ENCODE results near the gene KIAA0930.

The KIAA0930 gene

DNA sequence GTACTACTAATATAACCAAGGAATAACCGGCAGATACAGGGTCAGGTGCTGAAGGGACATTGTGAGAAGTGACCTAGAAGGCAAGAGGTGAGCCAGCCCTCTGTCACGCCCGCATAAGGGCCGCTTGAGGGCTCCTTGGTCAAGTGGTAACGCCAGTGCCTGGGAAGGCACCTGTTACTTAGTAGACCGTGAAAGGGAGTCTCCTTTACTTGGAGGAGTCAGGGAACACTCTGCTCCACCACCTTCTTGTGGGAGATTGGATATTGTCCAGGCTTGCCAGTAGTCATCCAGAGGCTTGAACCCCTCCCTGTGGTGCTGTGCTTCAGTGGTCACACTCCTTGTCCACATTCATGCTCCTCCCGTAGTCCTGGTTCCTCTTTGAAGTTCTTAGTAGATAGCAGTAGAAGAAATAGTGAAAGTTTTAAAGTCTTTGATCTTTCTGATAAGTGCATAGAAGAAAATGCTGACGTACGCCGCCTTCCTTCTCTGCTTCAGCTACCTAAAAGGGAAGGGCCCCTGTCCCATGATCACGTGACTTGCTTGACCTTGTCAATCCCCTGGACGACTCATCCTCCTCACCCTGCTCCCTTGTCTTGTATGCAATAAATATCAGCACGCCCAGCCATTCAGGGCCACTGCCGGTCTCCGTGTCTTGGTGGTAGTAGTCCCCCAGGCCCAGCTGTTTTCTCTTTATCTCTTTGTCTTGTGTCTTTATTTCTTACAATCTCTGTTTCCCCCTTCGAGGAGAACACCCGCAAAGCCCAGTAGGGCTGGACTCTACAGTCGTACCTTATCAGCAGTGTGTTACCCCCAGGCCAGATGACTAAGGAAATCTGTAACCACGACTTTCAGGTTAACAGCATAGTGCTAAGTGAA is 70.9 kb downstream of the KIAA0930 start:
- no peak for DNase-seq

DNA sequence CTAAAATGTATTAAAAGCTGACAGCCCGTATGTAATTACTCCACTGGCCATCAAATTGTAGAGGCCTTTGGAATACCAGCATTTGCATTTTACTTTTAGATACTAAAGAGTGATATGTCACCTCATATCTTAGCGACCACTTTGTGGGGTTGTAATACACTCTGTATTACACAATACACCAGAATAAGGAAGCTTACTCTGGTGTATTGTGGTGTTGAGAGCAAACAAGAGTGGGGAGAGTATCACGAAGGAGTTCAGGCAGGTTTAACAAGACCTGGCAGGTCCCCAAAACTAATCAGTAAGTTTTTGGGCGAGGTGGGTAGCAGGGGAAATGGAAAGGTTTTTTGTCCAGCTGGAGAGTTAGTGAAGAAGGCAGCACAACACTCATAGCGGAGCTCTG is 73.8 kb downstream of the KIAA0930 start:
- DNase-seq = peak; percentile 63 to 73

DNA sequence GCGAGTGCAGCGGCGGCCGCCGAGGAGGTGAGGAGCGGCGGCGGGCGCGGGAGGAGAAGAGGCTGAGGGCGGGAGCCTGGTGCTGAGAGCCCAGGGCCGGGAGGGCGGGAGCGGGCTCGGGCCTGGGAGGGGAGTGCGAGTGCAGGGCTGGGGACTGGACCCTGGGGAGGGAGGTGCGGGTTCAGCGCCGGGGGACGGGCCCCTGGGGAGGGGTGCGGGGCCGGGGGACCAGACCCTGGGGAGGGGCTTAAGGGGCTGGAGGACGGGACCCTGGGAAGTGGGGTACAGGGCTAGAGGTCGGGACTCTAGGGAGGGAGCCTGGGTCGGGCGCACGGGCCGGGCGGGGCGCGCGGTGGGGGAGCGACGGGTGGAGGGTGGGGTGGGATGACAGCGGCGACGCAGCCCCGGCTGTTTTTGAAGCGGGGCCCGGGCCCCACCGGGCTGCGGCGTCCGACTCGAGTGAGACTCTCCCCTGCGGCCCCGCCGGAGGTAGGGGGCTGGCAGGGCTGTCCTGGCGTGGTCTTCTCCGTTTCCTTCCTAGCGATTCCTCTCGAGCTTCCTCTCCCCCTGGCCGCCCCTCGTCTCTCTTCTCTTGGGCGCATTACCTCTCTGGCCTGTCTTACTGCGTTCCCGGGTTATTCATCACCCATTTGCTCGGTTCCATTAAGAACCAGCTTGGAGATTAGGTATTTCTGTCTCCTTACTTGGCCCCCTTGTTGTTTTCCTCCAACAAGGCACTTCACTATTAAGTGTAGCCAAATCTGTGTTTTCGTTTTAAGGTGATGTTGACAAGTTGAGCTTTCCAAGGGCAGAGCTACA is 76.2 kb downstream of the KIAA0930 start:
- no peak for DNase-seq

DNA sequence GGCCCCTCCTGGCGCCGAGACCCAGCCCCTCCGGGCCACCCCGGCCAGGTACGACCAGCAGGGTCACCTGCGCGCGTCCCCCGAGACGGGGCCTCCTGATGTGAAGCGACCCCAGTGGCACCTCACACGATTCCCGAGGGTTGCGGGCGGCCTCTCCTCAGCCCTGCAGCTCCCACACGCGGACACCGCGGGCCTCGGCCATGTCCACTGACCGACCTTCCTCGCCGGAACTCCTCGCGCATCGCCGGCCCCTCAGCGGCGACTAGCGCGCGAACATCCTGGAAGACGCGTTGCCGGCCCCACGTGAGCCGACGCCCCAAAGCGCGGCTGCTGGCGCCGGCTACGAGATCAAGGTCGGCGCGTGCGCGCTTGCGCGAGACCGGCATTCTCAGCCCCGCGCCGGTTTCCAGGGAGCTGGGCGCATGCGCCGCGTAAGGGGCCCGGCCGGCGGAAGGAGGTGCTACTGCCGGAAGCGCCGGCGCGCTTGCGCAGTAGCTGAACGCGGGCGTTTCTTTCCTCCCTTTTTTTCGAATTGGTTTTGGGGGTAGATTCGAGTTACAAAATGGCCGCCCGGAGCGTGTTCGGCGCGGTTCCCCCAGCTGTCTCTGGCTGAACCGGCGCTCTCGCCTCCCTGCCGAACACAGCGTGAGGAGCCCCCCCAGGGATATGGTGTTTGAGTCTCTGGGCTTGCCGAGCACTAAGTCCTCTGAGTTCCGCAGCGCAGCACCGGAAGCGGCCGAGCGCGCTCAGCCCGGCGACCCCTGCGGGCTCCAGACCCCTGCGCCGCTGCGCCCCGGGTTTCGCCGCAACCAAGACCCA is 77.0 kb downstream of the KIAA0930 start, which contains the start of gene NUP50:
Gene NUP50, plus strand, starts transcription at position 475 of the 819 bp plus-strand sequence. CDS start 4,253 bp downstream, outside the sequence.
- DNase-seq = peak; percentile 91 to 92

DNA sequence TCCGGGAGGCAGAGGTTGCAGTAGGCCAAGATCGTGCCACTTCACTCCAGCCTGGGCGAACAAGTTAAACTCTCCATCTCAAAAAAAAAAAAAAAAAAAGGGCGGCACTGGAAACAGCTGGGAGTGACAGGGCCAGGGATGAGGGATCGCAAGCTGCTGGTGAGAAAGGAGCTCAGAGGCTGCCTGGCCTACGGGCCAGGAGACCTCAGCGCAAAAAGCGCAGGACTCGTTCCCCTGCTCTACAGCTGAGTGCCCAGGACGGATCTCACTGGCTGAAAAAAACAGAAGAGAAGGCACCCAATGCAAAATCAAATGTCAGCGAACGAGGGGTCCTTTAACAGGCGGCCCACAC is 77.6 kb downstream of the KIAA0930 start:
- peak; percentile 23 to 27 for DNase-seq

DNA sequence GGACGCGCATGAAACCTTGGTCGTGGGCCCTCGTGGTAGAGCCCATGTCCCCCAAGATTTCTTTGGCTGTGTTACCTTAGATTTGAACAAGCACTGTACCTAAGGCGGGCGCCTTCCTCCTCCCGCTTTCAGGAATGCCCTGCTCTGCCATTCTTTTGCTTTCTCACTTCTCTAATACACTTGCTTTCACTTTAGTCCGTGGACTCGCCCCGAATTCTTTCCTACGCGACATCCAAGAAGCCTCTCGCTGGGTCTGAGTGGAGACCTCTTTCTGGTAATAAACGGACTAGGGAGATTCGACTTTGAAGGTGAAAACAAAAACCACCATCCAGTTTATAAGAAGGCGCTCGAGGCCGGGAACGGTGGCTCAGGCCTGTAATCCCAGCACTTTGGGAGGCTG is 78.2 kb downstream of the KIAA0930 start:
- DNase-seq = no peak

DNA sequence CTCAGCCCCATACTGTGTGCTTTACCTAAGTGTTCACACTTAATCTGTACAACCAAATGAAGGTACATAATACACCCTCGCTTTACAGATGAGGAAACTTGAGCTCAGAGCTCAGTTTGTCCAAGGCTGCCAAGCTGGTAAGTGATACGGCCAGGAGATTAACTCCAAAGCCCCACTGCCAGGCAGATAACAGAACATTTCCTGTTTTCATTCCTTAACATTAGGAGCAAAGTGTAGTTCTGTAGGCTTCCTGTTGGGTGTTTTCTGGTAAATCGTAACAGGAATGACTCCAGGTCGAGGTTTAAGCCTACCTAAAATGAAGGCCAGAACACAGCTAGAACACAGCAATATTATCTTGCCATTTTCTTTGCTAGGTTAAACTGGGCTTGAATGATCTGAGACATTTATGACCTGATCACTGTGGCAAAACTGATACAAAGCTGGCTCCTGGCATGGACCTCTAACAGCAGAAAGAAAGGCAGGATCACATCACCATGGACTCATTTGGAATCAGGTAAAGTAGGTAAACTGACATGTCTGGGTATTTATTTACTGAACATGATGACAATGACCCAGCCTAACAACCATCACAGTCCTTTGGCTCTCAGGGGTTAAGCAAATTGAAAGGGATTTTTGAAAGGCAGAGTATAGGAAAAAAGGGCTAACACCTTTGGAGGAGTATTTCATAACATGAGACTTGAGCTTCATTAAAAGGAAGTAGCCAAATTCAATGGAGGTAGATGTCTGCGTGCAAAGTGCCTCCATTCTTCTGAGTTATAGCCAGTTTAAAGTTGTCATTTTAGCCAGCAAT is 80.8 kb downstream of the KIAA0930 start:
- peak in 1 of 2 experiments; percentile 9 for DNase-seq

DNA sequence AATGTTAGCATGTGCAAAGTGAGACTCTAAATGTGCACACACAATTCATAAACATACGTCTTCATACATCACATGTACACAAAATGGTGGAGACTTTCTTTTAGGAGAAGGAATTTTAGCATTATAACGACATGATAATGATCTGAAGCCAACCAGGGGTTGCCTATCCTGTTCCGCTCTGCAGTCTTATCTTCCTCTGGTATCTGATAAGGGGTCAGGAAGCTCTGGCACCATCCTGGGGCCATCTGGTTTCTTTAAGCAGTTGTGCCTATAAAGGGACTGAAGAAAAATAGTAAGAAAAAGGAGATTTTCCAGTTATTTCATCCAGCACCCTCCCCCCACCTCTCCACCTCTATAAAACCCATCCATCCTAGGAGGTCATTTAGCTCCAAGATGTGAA is 82.8 kb downstream of the KIAA0930 start:
- DNase-seq = no peak

DNA sequence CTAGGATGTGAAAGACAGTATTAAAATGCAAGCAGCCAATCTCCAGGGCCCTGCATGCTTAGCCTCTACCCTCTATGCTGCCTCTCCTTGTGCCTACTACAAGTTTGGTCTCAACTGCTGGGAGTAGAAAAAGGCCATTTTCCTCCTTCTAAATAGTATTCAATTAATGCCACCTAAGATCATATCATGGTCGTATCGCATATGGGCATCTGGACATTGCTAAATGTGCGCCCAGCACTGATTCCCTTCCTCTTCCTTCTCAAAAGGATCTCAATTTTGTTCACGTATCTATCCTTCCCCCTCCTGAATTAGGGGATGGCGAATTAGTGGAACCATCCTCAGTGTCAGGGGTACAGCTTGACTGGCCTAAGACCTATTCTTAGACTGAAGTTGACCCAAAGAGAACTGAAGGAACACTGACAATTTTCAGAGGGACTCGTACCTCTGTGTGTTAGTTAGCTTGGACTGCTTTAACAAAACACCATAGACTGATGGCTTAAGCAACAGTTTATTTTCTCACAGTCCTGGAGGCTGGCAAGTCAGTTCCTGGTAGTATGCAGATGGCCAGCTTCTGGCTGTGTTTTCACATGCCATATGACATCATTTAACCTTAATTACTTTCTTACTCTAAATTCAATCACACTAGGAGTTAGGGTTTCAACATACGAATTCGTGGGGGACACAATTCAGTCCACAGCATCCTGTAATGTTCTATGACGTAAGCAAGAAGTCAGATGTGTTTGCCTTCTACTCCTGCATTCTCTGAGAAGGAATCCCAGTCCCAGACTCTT is 85.4 kb downstream of the KIAA0930 start:
- DNase-seq = no peak

DNA sequence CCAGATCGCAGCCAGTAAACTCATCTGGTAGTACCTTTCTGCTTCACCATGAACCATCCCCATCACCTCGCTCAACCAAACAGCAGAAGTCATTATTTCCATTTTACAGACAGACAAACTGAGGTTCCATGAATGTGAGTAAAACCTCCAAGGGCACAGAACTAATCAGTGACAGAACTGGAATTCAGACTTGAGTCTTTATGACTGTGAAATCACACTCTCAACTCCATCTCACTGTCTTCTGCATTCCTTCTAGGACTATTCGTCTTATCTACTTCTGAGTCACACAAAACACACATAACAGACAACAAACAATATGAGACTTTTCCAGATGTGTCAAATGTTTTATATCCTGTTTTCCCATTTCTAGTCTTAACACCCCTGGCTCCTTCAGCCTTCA is 86.3 kb downstream of the KIAA0930 start:
- no peak for DNase-seq

DNA sequence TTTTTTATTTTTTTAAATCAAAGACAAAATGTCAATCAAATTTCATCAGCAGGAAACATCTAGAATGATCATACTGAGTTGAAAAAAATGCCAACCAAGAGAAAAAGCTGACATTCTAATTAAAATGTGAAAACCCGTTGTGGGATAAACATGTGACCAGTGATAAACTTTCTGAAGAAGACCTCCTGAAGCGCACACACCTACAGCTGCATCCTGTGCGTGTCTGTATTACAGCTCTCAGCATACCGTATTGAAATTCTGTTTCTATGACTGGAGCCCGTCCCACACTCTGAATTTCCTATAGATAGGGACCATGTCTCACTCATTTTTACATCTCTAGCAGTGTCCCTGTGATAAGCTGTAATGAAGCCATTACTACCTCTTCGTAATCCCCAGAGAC is 89.2 kb downstream of the KIAA0930 start:
- no peak for DNase-seq

DNA sequence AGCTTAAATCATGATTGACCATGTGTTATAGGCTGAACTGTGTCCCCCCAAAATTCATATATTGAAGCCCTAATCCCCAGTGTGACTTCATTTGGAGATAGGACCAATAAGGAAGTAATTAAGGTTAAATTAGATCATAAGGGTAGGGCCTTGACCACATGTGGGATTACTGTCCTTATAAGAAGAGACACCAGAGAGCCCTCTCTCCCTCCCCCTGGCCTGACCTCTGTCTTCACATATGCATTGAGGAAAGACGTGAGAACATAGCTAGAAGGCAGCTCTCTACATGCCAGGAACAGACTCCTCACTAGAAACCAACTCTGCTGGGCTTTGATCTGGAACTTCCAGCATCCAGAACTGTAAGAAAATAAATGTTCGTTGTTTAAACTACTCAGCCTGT is 90.6 kb downstream of the KIAA0930 start:
- no peak for DNase-seq

DNA sequence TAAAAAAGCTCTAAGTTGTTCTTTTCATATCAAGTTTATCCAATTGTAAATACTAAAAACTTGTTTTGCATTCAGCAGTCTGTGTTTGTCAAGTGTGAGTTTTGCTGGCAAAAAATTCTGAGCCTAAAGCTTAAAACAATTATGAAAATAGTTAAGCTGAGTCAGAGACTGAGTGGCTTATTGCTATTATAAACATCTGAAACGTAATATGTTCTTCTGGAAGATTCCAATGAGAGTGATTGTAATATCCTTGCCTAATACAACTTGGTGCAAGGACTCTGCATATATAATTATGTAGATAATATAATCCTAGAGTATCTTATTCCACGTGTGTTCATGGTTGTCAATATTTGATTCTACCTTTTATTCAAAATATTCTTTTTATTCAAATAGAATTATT is 91.0 kb downstream of the KIAA0930 start:
- no peak for DNase-seq

DNA sequence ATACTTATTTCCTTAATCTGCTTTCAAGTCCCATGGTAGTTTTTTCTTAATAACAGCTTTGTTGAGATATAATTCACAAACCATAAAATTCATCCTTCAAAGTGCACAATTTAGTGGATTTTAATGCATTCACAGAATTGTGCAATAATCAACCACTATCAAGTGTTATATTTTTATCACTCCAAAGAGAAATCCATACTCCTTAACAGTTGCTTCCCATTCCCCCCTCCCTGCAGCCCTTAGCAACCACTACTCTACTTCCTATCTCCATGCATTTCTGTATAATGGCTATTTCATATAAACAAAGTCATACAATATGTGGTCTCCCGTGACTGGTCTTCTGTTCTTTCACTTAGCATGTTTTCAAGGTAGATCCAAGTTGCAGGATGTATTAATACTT is 95.8 kb downstream of the KIAA0930 start:
- DNase-seq = no peak

DNA sequence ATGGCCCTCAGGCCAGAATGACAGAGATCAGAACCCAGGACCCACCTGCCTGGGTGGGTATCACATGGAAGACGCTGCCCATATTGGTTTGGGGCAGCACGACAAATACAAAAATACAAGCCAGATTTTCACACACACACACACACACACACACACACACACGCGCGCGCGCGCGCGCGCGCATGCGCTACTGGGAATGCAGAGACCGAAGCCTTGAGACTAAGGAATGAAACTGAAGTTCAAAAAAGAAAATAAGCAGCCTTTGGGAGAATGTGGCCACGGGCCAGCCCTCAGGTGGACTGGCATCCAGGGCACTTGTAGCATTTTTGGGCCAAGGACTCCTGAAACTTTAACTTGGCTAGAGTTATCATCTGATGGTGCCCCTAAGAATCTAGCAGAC is 98.3 kb downstream of the KIAA0930 start:
- DNase-seq = no peak

Data from Kasumi-1 (cell line).